GM12878 (cell line): ENCODE results near the gene STXBP5.

Experiments used
- BACH1 ChIP-seq: fragments of 450-650 bp; IDR thresholded peaks from 2 replicates; pipeline ENCODE4 v1.6.1; 2017; ENCODE audit warnings: mild to moderate bottlenecking, borderline replicate concordance
- HDAC2 ChIP-seq: fragments of 200-600 bp; sonication (generic); IDR thresholded peaks from 2 replicates; pipeline ENCODE4 v1.6.1; 2017
- TF ChIP-seq, protein P1 (sequence below), 3 experiments: IDR thresholded peaks in 2 of 3; conservative IDR thresholded peaks in 1 of 3; 2 replicates each; pipeline ENCODE4 v1.5.1; 2011; ENCODE audit warnings: low read depth in 3 of 3, low read length in 3 of 3, mild to moderate bottlenecking in 3 of 3, control low read depth in 2 of 3, moderate library complexity in 2 of 3, inconsistent platforms in 1 of 3, mixed read lengths in 1 of 3; ENCODE audit not compliant: control insufficient read depth in 2 of 3, insufficient read depth in 1 of 3; ENCODE audit errors: extremely low read depth in 1 of 3

DNA sequence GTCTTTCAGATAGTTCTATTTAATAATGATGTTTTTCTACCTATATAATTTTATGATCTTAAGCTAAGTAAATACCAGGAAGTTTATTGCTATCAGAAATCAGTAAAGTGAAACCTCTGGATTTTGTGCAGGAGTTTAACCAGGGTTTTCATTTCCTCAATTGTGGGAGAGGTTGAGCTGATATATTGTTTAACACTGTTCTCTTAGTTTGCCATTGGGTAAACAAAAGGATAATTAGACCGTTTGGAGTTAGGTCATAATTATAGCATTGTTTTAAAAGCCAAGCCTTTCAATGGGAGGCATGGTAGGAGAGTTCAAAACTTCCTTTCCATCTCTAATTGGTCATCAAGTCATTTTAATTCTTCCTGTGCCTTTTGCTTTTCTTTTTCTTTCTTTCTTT lies 58.7 kb downstream of the STXBP5 start:
- TF ChIP-seq HDAC2 = no peak
- TF ChIP-seq, protein P1, sequence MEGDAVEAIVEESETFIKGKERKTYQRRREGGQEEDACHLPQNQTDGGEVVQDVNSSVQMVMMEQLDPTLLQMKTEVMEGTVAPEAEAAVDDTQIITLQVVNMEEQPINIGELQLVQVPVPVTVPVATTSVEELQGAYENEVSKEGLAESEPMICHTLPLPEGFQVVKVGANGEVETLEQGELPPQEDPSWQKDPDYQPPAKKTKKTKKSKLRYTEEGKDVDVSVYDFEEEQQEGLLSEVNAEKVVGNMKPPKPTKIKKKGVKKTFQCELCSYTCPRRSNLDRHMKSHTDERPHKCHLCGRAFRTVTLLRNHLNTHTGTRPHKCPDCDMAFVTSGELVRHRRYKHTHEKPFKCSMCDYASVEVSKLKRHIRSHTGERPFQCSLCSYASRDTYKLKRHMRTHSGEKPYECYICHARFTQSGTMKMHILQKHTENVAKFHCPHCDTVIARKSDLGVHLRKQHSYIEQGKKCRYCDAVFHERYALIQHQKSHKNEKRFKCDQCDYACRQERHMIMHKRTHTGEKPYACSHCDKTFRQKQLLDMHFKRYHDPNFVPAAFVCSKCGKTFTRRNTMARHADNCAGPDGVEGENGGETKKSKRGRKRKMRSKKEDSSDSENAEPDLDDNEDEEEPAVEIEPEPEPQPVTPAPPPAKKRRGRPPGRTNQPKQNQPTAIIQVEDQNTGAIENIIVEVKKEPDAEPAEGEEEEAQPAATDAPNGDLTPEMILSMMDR (IDR thresholded peaks at IDR 0.05 in 2 of 3, conservative IDR thresholded peaks at IDR 0.05 in 1 of 3; ENCODE audit: control insufficient read depth in 2 of 3, extremely low read depth in 1 of 3, insufficient read depth in 1 of 3, low read depth in 3 of 3, low read length in 3 of 3) = no peak
- no peak for TF ChIP-seq BACH1
